Posterior vena cava (tissue), 2 donors: ENCODE results near the gene PPP2R2C. TPM values are rescaled to one million over a fixed set of nuclear protein-coding genes. Genes with fewer than 3 reads are reported as not detected.

Source experiments
- DNase-seq: peaks from one replicate; pipeline ENCODE4 v3.0.0-alpha.2; 2020; ENCODE audit warnings: low spot score
- intact Hi-C, 2 donors: fragments of 100-400 bp; cut with DNase I; formaldehyde crosslinking; loops; one replicate each; pipeline versions ENCODE4 v1.14.1 to v1.14.2; 2022 to 2023
- total RNA-seq, 2 donors: library from RNA; stranded (reverse); fragmentation: NEBNext Ultra II Directional; extraction: Animal tissue kit (Norgen Biotek cat#: 25700); gene quantifications; one replicate each; pipeline ENCODE4 v1.2.1, GENCODE V29; 2021
- donor health status: DM: yes; HTN: yes; CAD: no.
- donor health status: DM: yes; HTN: yes; CAD: no.

Gene PPP2R2C
- total RNA-seq, 2 donors from 2014 or later: 3.9 to 18.3 TPM

DNA sequence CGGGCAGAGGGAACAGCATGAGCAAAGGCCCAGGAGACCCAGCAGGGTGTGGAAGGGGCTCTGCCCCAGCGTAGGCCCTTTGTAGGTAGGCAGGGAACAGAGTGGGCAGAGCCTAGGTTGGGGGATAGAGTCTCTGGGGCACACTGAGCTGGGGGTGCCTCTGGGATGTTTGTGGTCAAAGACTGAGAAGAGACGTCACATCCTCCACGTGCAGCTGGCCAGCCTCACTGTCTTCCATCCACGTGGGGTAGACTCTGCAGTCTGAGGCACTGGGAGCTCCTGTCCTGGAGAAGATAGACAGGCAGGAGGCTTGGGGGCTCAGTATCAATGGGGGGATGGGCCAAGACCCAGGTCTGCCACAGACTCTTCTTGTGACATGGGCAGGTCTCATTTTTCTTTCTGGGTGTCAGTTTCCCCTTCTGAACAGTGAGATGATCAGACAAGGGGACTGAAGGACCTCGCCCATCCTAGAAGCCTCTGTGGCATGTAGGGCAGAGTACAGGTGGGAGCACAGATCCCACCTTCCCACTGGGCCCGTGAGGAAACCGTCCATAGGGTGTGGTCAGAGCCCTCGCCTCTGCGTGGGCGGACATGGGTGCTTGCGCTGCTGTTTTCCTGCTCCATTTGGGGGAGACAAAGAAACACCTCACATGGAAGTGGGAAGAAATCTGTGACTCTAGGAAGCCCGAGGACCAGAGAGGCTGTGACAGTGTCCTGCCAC is 179.9 kb downstream of the PPP2R2C start:
- intact Hi-C loops: no loop called here

DNA sequence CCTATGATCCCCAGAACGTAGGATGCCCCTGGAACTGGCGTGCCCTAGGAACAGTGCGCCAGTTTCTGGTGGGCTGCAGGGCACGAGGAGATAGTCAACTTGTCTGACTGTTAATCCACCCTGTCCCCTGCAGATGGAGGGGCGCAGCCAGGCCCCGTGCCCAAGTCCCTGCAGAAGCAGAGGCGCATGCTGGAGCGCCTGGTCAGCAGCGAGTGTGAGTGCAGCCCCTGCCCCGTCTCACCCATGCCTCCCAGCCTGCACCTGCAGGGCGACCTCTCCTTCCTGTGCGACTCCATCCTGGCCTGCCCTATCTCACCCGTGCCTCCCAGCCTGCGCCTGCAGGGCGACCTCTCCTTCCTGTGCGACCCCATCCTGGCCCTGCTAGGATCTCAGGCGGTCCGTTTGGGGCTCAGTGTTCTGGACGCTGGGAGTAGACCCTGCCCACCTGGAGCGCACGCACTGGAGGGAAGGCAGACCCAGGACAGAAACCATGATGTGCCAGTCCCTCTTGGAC is 180.6 kb downstream of the PPP2R2C start:
- no peak for DNase-seq
- intact Hi-C loops: no loop called here

More for the DNA sequence above, 179.9 kb downstream of the PPP2R2C start:
- DNase-seq: no peak

DNA sequence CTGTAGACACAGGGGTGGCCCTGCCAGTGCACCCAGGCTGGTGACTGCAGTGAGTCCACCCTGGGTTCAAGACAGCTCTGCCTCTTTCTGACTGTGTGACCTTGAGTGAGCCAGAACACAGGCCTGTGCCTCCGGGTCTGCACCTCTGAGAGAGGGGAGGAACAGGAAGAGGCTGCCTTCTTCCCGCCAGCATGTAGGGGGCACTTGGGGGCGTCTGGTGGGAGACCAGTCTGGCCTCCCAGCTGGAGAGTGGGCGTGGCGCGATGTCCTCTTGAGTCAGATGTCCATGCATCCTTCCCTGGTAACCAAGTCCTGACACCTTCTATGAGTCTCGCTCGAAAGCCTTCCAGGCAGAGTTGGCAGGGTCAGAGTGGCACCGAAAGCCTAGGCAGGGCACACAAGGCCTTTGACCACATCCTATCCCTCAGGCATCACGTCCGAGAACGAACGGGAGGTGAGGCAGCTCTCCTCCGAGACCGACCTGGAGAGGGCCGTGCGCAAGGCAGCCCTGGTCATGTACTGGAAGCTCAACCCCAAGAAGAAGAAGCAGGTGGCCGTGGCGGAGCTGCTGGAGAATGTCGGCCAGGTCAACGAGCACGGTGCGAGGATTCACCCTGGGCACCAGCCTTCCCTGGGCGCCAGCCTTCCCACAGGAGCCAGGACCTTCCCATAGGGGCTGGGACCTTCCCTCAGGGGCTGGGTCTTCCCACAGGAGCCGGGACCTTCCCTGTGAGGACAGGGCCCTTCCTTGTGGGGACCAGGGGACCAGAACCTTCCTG is 181.5 kb downstream of the PPP2R2C start:
- intact Hi-C loops: no loop called here
- DNase-seq: no peak

DNA sequence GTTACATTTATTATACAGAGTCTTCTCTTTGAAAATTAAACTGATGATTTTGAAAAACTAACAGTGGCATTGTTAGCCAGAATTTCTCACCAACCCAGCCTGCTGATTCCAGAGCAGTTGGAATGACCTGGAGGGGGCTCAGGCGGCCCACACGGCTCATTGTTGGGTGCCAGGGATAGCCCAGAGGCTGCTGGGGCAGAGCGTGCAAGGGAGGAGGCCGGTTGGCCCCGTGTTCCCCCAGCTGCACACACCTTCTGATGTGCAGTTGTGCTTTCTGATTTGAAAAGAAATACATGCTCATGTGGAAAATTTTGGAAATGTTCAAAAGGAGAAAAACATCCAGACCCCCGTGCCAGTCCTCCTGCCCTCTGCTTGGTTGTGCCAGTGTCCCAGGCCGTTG is 182.2 kb downstream of the PPP2R2C start:
- no peak for DNase-seq
- intact Hi-C loops: no loop called here

DNA sequence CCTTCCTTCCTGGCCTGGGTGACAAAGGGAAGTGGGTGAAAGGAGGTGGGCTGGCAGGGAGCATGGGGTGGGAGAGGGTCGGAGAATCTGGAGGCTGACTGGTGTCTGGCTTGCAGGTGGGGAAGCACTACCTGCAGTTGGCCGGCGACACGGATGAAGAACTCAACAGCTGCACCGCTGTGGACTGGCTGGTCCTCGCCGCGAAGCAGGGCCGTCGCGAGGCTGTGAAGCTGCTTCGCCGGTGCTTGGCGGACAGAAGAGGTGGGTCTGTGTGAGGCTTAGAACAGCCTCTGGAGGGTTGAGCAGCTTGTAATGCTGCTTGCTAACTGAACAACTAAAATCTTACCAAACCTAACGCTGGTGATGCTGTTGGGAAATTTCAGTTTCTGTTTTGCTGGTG is 183.5 kb downstream of the PPP2R2C start:
- no peak for DNase-seq
- intact Hi-C loops: no loop called here

DNA sequence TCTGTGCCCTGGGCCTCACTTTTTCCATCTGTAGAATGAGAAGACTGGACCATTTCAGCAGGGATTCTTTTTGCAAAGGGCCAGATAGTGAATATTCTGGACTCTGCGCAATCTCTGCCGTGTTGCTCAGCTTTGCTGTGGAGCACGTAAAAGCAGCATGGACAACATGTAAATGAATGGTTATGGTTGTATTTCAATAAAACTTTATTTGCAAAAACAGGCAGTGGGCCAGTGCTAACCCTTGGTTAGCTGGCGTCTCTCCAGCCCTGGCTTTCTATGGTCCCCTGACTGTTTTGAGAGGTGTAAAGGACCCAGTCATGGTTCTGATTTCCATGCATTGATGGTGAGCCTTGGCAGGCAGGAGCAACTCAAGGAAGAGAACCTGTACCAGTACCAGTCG is 184.1 kb downstream of the PPP2R2C start:
- intact Hi-C loops: no loop called here
- DNase-seq: no peak

DNA sequence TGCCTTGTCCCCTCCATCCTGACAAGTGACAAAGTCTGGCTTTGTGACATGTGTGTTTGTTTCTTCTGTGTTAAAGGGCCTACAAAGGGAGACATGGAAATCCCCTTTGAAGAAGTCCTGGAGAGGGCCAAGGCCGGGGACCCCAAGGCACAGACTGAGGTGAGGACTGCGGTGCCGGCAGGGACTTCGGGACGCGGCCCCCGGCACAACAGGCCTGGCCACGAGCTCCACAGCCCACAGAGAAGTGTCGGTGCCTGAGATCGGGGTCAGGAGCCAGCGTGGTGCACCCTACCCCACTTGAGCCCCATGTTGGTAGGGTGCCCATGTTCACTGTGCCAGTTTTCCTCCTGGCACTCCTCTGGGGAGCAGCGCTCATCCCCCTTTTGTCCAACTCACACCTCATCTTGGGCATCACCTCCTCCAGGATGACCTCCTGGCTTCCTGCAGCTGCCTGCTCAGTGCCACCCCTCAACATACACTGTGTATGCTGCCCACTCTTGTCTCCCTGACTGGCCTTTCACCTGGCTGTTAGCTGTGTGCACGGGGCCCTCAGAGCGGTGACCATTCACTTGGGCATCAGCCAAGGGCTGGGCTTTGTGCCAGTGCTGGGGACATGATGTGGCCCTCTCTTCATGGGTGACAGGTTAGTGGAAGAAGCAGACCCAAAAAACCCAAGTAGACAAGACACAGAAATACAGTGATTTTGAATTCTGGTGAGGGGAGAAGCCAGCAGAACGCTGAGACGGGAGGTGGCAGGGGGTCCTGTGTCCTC is 185.2 kb downstream of the PPP2R2C start:
- intact Hi-C loops: no loop called here

DNA sequence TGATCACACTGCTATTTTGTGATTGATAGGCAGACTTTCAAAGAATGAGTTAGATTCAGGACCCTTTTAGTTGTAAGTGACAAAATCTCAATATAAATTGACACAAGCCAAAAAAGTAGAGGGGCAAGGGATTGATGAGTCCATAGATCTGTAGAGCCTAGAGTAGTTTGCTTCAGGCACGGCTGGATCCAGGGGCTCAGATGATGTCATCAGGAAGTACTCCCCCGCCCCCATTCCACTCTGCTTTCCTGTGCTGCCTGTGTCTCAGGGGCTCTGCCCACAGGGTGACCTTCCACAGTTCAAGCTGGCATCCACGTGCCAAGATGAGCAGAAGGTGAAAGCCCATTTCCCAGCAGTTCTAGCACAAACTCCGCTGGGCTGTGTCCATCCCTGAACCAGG is 189.1 kb downstream of the PPP2R2C start:
- intact Hi-C loops: no loop called here
- no peak for DNase-seq

More for the DNA sequence above, 185.2 kb downstream of the PPP2R2C start:
- no peak for DNase-seq

DNA sequence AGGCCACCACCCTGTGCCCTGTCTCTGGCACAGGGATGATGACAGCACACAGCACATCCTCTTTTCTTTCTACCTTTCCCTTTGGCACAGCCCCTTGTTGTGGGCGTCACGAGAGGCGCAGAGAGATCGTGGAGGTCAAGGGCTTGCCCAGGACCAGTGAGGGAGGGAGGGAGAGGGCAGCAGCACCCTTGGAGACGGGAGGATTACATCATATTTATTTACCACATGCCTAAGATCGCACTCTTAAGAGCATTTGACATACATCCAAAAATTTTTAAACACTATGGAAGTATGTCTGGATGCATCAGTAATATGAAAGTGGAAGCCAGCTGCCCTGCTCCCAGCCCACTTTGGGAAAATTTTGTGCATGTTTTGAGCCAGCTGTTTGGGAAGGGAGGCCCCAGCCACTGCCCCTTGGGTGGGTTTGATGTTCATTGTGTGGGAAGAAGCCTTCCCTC is 190.1 kb downstream of the PPP2R2C start:
- no peak for DNase-seq
- intact Hi-C loops: no loop called here

DNA sequence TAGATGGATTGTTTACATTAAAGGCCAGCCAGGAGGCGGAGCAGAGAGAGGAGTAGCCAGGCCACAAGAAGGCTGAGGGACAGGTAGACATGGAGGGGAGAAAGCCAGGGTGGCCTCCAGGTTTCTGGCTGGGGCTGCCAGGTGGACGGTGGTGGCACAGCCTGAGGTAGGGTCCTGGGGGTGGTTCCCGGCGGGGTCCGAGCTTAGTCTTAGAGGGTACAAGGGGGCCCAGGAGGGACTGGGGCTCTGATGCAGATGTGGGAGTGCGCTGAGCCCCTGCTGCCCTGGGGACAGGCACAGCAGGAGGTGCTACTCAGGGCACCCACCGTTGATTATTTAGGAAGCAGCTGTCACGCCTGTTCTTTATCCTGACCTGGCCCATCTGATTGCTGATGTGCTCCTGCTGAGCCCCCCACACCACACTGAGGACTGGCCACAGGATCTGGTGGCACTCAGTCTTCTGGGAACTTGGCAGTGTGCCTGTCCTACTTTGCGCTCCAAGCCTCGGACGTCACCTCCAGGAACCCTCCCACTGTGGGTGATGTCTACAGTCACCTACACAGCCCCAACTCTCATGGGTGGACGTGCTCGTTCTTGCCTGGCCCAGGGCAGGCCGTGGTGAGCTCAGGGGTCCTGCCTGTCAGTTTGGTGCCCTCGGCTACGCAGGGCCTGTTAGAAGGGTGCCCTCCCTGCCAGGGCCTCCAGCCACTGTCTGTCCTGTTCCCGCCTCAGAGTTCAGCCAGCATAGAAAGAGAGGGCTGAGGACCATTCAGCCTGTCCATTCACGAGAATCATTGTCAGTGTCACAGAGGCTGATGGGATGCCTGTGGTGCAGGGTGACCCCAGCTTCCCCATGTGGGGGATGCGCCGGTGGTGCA is 190.7 kb downstream of the PPP2R2C start:
- no peak for DNase-seq
- intact Hi-C loops: no loop called here

DNA sequence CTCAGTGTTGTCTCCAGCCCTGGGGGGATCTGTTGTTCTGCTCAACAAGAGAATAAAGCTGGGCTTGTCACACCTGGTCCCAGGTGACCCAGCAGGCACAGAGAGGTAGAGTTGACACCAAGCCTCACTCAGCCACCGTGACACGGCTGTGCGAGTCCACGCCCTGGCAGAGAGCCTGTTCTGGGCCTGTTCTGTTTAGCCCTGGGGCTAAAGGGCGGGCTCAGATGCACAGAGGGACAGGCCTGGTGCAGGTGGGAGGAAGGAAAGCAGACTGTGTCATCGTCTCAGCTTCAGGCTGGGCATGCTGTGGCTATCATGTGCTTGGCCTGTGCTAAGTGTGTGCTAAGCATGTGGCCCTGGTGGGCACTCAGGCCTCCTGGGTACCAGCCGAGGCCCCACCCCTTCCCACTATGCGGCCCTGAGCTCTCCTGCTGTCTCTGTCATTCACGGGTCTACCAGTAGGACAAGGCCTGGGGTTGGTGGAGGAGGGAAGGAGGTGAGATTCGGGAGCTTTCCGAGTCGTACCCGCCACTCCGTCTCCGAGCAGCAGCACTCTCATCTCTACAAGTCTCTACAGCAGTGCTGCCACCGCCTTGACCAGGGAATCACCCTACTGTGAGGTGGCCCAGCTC is 191.9 kb downstream of the PPP2R2C start:
- intact Hi-C loops: no loop called here
- DNase-seq: no peak

DNA sequence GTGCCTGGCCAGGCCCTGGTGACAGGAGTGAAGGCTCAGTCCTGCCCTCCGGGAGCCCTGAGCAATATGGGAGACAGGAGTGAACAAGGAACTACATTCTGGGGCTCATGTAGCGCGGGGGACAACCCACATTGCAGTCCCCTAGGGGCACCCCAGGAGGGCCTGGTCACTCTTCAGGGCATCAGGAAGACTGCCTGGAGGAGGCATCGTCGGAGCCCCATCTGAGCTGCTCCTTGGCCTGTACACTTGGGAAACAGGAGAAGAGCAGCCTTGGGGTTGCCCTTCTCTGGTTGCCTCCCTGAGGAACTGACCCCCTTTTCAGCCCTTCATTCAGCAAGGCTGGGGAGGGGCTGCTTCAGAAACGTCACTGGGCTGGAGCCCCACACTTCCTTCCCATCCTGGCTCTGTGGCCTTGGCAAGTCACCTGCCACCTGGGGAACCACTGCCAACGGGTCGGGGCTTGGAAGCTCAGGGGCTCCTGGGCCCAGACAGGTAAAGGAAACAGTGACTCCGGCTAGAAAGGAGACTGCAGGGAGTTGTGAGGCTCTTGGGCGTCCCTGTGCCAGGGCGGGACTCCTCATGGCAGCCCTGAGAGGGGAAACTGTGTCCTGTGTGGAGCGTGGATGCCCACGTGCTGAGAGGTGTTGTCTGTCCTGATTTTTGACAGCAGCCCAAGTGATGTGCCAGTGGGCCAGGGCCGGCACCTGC is 192.7 kb downstream of the PPP2R2C start:
- DNase-seq: no peak
- intact Hi-C loops: no loop called here

DNA sequence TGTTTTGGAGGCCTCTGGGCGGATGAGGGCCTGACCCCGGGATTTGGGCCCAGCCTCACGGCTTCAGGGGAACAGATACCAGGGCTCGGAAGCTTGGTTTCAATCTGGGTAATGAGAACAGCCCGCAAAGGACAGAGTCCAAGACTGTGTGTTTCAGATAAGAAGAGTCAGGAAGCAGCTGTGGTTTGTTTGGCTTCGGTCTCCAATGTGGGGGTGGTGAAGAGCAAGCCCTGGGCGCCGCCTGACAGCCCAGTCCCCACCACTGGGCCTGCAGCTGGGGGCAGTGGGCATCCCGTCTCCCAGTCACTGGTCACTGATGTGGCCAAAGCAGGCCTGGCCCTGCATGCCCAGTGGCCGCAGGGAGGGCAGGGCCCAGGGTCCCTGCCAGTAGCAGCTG is 193.6 kb downstream of the PPP2R2C start:
- intact Hi-C loops: no loop called here
- no peak for DNase-seq

DNA sequence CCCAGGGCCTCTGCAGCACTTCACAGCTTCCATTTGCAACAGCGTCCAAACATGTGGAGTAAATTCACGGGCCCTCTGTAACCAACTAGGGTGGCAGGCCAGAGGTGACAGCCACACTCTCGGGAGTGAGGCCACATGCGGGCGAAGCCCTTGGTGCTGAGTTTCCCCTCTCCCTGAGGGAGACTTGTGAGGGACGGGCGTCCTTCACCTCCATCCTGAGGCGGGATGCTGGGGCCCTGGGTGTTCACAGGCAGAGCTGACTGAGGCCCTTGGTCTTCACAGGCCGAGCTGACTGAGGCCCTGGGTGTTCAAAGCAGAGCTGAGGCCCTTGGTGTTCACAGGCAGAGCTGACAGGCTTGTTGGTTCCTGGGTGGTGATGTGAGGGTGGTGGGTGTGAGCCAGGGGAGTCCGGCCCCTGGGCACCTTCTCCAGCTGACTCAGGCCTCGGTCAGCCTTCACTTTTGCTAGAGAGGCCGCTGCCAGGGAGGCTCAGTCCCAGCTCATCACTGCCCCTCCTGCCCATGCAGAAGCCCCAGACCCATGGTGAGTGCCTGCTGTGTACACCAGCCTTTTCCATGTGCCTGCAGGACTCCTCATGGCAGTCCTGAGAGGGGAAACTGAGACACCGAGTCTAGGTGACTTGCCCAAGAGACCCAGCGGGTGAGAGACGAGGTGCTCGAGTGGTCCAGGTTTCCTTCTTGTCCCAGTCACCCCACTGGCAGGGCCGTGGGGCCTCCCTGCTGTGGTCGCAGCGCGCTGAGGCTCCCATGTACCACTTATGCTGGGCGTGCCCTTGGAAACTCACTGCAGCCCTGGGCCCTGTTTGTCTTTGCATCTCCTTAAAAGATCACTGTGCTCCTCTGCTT is 194.2 kb downstream of the PPP2R2C start:
- intact Hi-C loops: no loop called here
- no peak for DNase-seq

DNA sequence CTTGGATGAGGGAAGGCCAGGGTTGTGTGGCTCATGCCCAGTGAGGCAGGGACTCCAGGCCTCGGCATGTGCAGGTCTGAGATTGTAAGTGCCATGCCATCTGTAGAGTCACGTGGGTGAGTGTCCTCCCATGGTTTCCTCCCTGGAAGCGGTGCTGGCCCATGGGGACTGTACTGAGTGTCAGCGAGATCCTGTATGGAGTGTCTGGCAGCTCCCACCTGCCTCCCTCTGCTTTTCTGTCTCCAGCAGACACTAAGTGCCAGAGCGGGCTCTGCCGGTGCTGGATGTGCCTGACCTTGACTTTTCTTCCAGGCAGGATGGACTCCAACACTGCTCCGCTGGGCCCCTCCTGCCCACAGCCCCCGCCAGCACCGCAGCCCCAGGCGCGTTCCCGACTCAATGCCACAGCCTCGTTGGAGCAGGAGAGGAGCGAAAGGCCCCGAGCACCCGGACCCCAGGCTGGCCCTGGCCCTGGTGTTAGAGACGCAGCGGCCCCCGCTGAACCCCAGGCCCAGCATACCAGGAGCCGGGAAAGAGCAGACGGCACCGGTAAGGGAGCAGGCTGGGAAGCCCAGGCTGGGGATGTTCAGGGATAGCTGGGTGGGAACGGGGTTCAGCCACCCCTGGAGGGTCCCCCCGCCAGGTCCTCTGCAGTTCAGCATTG is 195.1 kb downstream of the PPP2R2C start:
- intact Hi-C loops: no loop called here
- DNase-seq: no peak
